T-cell (primary cell): ENCODE data around the gene RPTN. TPM values are rescaled to one million over a fixed set of nuclear protein-coding genes. Genes with fewer than 3 reads are reported as not detected.

Experiments used
- ATAC-seq, 4 experiments: fragments of 200-7000 bp in 3 of 4; fragments of 150-1000 bp in 1 of 4; cut with Tn5 transposase; replicated peaks in 1 of 4; 1 replicate in 3 of 4; 2 replicates in 1 of 4; pipeline ENCODE4 v1.10.0; 2021; ENCODE audit warnings: moderate library complexity in 3 of 4, mild to moderate bottlenecking in 2 of 4, moderate number of reproducible peaks in 1 of 4
- CTCF ChIA-PET, 2 donors: fragments of 300-600 bp; sonication (Branson Sonifier 250); formaldehyde crosslinking; loops; one replicate each; lab custom pipeline; 2022; ENCODE audit warnings: antibody characterized with exemption in 2 of 2; lab: Charles Lee
- POLR2A ChIA-PET, 2 donors: fragments of 300-600 bp; sonication (Branson Sonifier 250); formaldehyde crosslinking; loops; one replicate each; lab custom pipeline; 2022; ENCODE audit warnings: antibody characterized with exemption in 2 of 2; lab: Charles Lee
- DNase-seq, 35 experiments: peaks; one replicate each; pipeline versions ENCODE4 v3.0.0 to v3.0.0-alpha.2; 2013 to 2023
- H3K27ac ChIP-seq: one replicate; pipeline ENCODE4 v1.5.1; 2013; ENCODE audit warnings: low read length
- H3K27me3 ChIP-seq, 2 experiments: replicated peaks in 1 of 2; 1 replicate in 1 of 2; 2 replicates in 1 of 2; pipeline versions ENCODE4 v1.6.1 to v1.7.0; 2013; ENCODE audit warnings: low read length in 1 of 2, mixed read lengths in 1 of 2; ENCODE audit not compliant: control insufficient read depth in 2 of 2, insufficient read depth in 2 of 2; ENCODE audit errors: extremely low read depth in 1 of 2
- H3K36me3 ChIP-seq, 2 donors: 1 replicate in 1 of 2; 2 replicates in 1 of 2; pipeline versions ENCODE4 v1.6.1 to v1.7.0; 2013; ENCODE audit warnings: low read length in 1 of 2; ENCODE audit not compliant: control insufficient read depth in 2 of 2, insufficient read depth in 1 of 2; ENCODE audit errors: extremely low read depth in 1 of 2
- H3K4me1 ChIP-seq, 2 experiments: 1 replicate in 1 of 2; 2 replicates in 1 of 2; pipeline versions ENCODE4 v1.6.1 to v1.7.0; 2013; ENCODE audit warnings: low read length in 2 of 2, mixed read lengths in 1 of 2; ENCODE audit not compliant: insufficient read depth in 2 of 2, control insufficient read depth in 1 of 2; ENCODE audit errors: extremely low read depth in 1 of 2
- H3K4me3 ChIP-seq, 2 donors: 1 replicate in 1 of 2; 2 replicates in 1 of 2; pipeline versions ENCODE4 v1.5.1 to v1.7.0; 2013; ENCODE audit warnings: mild to moderate bottlenecking in 2 of 2, low read length in 1 of 2, moderate library complexity in 1 of 2; ENCODE audit not compliant: control insufficient read depth in 1 of 2; ENCODE audit errors: extremely low read depth in 1 of 2
- H3K9me3 ChIP-seq: 2 replicates; pipeline ENCODE4 v1.7.0; 2013
- H3K27ac Mint-ChIP-seq, 2 donors: one replicate each; pipeline ENCODE4 v1.8.0; 2020 to 2021; ENCODE audit warnings: mild to moderate bottlenecking in 2 of 2, mixed read lengths in 2 of 2
- H3K27me3 Mint-ChIP-seq, 2 donors: one replicate each; pipeline ENCODE4 v1.8.0; 2021 to 2022; ENCODE audit warnings: mixed read lengths in 2 of 2
- H3K36me3 Mint-ChIP-seq: one replicate; pipeline ENCODE4 v1.8.0; 2021; ENCODE audit warnings: mixed read lengths
- H3K4me1 Mint-ChIP-seq, 3 donors: one replicate each; pipeline ENCODE4 v1.8.0; 2020 to 2022; ENCODE audit warnings: mixed read lengths in 3 of 3, mild to moderate bottlenecking in 1 of 3
- H3K4me3 Mint-ChIP-seq, 3 donors: one replicate each; pipeline ENCODE4 v1.8.0; 2020 to 2022; ENCODE audit warnings: mild to moderate bottlenecking in 3 of 3, mixed read lengths in 3 of 3, moderate library complexity in 3 of 3
- H3K9me3 Mint-ChIP-seq, 3 donors: one replicate each; pipeline ENCODE4 v1.8.0; 2020 to 2022; ENCODE audit warnings: mixed read lengths in 3 of 3
- WGBS: methylation state at CpG from one replicate; pipeline ENCODE4 v1.1.5; 2013; ENCODE audit warnings: missing lambda C conversion rate; ENCODE audit not compliant: insufficient coverage; 5-methylcytosine and 5-hydroxymethylcytosine counted together
- total RNA-seq, 35 experiments: library from RNA in 6 of 35; stranded (reverse) in 6 of 35; fragments of 120-200 nt in 1 of 35; gene quantifications; one replicate each; pipeline versions ENCODE4 v1.2.1 to v1.2.4 and lab custom pipeline; 2013 to 2026

RPTN gene
- total RNA-seq, 5 donors from 2014 or later (not counting 1 experiment from before 2014, with no cell fraction given) = not detected

- peak in 3 of 35 experiments; percentile 15 to 40 (median 18) for DNase-seq
- H3K4me3 ChIP-seq = peak overlapping the region; percentile 52 to 74
- ChIA-PET CTCF (interaction anchor here (0.6 to 1.7 kb wide), 4 partner anchors 57 to 182 kb away, joined by 3 to 6 read pairs (median 4); no protein-coding TSS in a partner anchor), POLR2A (no interaction called here)
- Mint-ChIP-seq H3K4me1 (no peaks in the 10 kb centered on the region), H3K36me3 (no peaks in the 10 kb centered on the region), H3K27ac (no peak overlapping the region), H3K27me3 (peaks cover 9 to 12% of the 10 kb centered on the region in 2 donors), H3K9me3 (no peaks in the 10 kb centered on the region), H3K4me3 (no peak overlapping the region)
- WGBS = 4% methylated on average over 29 of the region's 31 CpGs
- H3K9me3 ChIP-seq = no peaks in the 10 kb centered on the region
- peaks cover 33 to 58% of the 10 kb centered on the region in 2 experiments for H3K27me3 ChIP-seq
- no peak overlapping the region for H3K27ac ChIP-seq
- peaks cover 0 to 53% of the 10 kb centered on the region in 2 experiments for H3K4me1 ChIP-seq
- no peaks in the 10 kb centered on the region for H3K36me3 ChIP-seq
- peak; percentile 62 to 73 (median 66) for ATAC-seq
Observed at GRCh38 chr1:152110365-152110859, 48.6 kb downstream of the RPTN start.

- CTCF ChIA-PET = interaction anchor here (0.6 to 1.7 kb wide), 6 partner anchors 56 to 660 kb away, joined by 3 to 6 read pairs (median 4); no protein-coding TSS in a partner anchor
- Mint-ChIP-seq H3K36me3 (no peaks in the 10 kb centered on the region), H3K27ac (no peak overlapping the region), H3K4me1 (no peaks in the 10 kb centered on the region), H3K27me3 (peaks cover 13% of the 10 kb centered on the region in 2 donors), H3K4me3 (no peak overlapping the region), H3K9me3 (no peaks in the 10 kb centered on the region)
- H3K27ac ChIP-seq = no peak overlapping the region
- no peaks in the 10 kb centered on the region for H3K9me3 ChIP-seq
- 11% methylated on average over 15 of the region's 15 CpGs for WGBS
- ATAC-seq (no peak), DNase-seq (no peak)
- peak overlapping the region; percentile 52 to 74 for H3K4me3 ChIP-seq
- peaks cover 0 to 53% of the 10 kb centered on the region in 2 experiments for H3K4me1 ChIP-seq
- POLR2A ChIA-PET = interaction anchor here in 1 of 2 donors (0.5 kb wide), 1 partner anchor 33 kb away, joined by 11 read pairs; no protein-coding TSS in a partner anchor
- peaks cover 31 to 55% of the 10 kb centered on the region in 2 experiments for H3K27me3 ChIP-seq
- H3K36me3 ChIP-seq = no peaks in the 10 kb centered on the region
Observed at GRCh38 chr1:152109998-152110294, 49.1 kb downstream of the RPTN start.

DNA sequence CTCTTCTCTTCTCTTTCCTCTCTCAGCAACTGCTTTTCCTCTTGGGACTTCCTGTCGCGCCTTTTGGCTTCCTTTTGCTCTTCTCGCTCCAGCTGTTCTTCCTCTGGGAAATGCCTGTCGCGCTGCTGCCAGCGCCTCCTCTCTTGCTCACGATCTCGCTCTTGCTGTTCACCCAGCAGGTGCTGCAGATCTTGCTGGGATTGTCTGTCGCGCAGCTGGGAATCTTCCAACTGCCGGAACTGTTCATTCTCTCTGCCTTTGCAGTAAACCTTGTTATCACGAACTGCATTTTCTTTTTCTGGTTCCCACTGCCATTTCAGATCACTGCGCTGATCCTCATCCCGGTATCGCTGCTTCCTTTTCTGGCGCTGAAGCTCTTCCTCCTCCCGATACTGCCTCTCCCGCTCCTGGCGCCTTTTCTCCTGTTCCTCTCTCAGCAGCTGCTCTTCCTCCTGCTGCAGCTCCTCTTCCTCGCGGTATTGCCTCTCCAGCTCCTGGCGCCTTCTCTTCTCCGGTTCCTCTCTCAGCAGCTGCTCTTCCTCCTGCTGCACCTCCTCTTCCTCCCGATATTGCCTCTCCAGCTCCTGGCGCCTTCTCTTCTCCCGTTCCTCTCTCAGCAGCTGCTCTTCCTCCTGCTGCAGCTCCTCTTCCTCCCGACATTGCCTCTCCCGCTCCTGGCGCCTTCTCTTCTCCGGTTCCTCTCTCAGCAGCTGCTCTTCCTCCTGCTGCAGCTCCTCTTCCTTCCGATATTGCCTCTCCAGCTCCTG, 49.6 kb downstream of the RPTN start:
- no peak overlapping the region for H3K4me3 Mint-ChIP-seq
- 16% methylated on average over 29 of the region's 31 CpGs for WGBS
- no peaks in the 10 kb centered on the region for H3K4me1 Mint-ChIP-seq
- CTCF ChIA-PET = interaction anchor here (0.6 to 1.7 kb wide), 5 partner anchors 56 to 660 kb away, joined by 3 to 4 read pairs (median 3); no protein-coding TSS in a partner anchor
- DNase-seq (no peak), ATAC-seq (no peak)
- POLR2A ChIA-PET = interaction anchor here in 1 of 2 donors (0.5 kb wide), 1 partner anchor 33 kb away, joined by 11 read pairs; no protein-coding TSS in a partner anchor
- Histone ChIP-seq H3K36me3 (no peaks in the 10 kb centered on the region), H3K9me3 (no peaks in the 10 kb centered on the region), H3K27ac (no peak overlapping the region), H3K27me3 (peaks cover 28 to 57% of the 10 kb centered on the region in 2 experiments), H3K4me3 (peak overlapping the region; percentile 52 to 74), H3K4me1 (peaks cover 0 to 53% of the 10 kb centered on the region in 2 experiments)
- peaks cover 12 to 17% of the 10 kb centered on the region in 2 donors for H3K27me3 Mint-ChIP-seq
- H3K9me3 Mint-ChIP-seq = no peaks in the 10 kb centered on the region
- no peak overlapping the region for H3K27ac Mint-ChIP-seq
- no peaks in the 10 kb centered on the region for H3K36me3 Mint-ChIP-seq

DNA sequence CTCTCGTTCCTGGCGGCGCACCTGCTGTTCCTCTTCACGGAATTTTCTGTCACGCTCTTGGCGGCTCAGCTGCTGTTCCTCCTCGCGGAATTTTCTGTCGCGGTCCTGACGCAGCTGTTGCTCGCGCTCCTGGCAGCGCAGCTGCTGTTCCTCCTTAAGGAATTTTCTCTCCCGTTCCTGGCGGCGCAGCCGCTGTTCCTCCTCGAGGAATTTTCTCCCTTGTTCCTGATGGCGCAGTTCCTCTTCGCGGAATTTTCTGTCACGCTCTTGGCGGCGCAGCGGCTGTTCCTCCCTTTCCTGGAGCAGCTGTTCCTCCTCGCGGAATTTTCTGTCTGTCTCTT, 50.2 kb downstream of the RPTN start:
- Mint-ChIP-seq H3K4me1 (no peaks in the 10 kb centered on the region), H3K4me3 (no peak overlapping the region), H3K36me3 (no peaks in the 10 kb centered on the region), H3K27ac (no peak overlapping the region), H3K27me3 (peaks cover 13 to 18% of the 10 kb centered on the region in 2 donors), H3K9me3 (no peaks in the 10 kb centered on the region)
- peaks cover 27 to 57% of the 10 kb centered on the region in 2 experiments for H3K27me3 ChIP-seq
- DNase-seq (no peak), ATAC-seq (no peak)
- peaks cover 0 to 53% of the 10 kb centered on the region in 2 experiments for H3K4me1 ChIP-seq
- CTCF ChIA-PET = interaction anchor here in 1 of 2 donors (1.2 to 1.7 kb wide), 2 partner anchors 55 to 57 kb away, joined by 3 to 4 read pairs; no protein-coding TSS in a partner anchor
- H3K36me3 ChIP-seq = no peaks in the 10 kb centered on the region
- H3K27ac ChIP-seq = no peak overlapping the region
- POLR2A ChIA-PET = no interaction called here
- no peaks in the 10 kb centered on the region for H3K9me3 ChIP-seq
- WGBS = 24% methylated on average over 28 of the region's 28 CpGs
- H3K4me3 ChIP-seq = peak overlapping the region in 1 of 2 donors; percentile 74

GRCh38 chr1:152107984-152108881, 50.8 kb downstream of the RPTN start:
- ChIA-PET CTCF (interaction anchor here in 1 of 2 donors (1.2 kb wide), 1 partner anchor 56 kb away, joined by 3 read pairs; no protein-coding TSS in a partner anchor), POLR2A (no interaction called here)
- Mint-ChIP-seq H3K4me1 (no peaks in the 10 kb centered on the region), H3K4me3 (no peak overlapping the region), H3K9me3 (no peaks in the 10 kb centered on the region), H3K27ac (peak overlapping the region in 1 of 2 donors; percentile 61), H3K27me3 (peaks cover 18 to 24% of the 10 kb centered on the region in 2 donors), H3K36me3 (no peaks in the 10 kb centered on the region)
- Histone ChIP-seq H3K27ac (no peak overlapping the region), H3K9me3 (no peaks in the 10 kb centered on the region), H3K4me3 (peak overlapping the region in 1 of 2 donors; percentile 45), H3K36me3 (no peaks in the 10 kb centered on the region), H3K4me1 (peaks cover 0 to 53% of the 10 kb centered on the region in 2 experiments), H3K27me3 (peaks cover 24 to 57% of the 10 kb centered on the region in 2 experiments)
- WGBS = 16% methylated on average over 65 of the region's 67 CpGs
- DNase-seq (no peak), ATAC-seq (no peak)
